NK-92 (cell line): ENCODE measurements around the gene KITLG.
"Not testable (repeated sequence)": the region's sequence is repeated elsewhere in the genome, so short reads cannot be mapped to it uniquely, and the experiment has no call there.

Experiments
- DNase-seq: peaks from one replicate; lab custom pipeline; 2025; ENCODE audit not compliant: unreplicated experiment; lab: John Stamatoyannopoulos, UW

Gene KITLG

DNA sequence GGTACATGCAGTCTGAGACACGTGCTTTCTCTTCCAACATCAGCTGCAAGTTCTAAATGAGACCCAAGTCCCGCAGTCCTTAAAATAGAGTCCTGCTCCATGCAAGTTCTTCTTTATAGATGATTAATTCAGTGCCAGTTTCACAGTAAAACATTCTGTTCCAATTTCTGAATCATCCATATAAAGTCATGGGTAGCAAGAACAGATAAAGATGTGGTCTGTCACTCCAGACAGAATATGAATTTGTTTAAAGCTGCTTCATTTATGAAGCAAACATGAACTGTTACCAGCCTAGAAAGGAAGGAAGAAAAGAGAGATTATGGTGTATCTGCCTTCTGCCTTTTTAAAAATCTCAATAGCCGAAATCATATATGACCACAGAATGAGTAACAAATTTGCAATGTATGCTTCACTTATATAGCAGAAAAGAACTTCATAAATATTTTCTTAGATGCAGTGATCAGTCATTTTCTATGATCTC, 83.3 kb downstream of the KITLG start:
- no peak for DNase-seq

DNA sequence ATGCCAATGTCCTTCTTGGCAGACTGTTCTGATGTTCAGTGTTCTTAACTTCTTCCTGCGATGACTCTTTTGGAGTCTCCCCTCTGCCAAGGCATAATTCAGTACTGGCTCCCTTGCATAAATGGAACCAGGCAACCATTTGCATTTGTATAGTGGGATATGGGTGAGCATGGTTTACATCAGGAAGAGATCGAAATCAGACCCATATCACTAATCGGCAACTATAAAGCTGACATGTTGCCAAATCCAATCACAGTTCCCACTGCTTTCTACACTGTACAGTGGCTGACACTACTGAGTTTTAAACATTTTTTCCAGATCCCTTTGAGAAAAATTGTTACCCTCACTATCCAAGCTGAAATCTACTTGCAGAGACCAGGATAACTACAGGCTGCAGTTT, 83.8 kb downstream of the KITLG start:
- no peak for DNase-seq

DNA sequence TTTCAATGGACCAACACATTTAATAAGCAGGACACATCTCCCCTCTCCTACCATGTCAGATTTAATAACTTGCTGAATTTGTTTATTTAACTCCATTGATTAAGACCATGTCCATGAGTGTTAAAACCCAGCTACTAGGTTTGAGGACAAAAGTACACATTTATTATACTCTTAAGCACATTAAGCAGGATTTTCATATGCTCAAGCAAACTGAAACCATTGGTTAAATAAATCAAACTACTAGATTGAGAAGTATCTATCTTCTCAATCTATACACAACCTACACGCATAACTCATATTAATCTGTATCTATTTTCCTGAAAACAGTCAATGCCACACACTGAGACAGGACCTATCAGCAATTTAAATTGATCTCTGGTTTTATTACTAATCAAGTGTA, 85.2 kb downstream of the KITLG start:
- DNase-seq: no peak

DNA sequence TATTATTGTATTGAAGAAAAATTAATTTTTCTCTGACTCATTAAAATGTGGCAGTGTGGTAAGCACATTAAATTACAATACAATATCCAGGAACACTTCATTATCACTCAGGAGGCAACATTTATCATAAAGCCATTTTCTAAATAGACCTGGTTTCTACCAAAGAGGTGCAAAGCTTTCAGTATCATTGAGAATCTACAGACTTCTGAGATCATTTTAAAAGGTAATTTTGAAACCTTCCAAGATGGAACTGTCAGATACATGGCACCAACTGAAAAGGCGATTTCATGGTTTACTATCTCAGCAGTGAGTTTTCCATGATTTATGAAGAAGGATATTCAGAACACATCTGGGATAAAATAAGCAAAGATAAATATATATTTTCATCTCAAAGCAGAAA, 85.8 kb downstream of the KITLG start:
- no peak for DNase-seq

DNA sequence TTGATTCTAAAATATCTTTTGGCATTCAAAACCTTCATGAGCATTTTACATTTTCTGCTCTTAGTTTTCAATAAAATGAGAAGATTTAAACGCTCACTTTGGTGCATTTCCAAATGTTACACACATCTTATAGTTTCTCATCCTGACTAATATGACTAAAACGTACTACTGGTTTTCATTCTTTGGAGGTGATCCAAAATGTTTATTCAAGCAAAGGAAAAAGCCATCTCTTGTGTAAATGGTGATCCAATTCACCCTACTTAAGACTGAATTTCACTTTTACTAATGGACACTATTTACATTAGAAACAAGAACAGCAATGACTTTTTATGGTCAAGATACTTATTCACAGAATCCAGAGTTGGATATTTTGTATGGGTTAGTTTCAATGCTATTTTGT, 86.6 kb downstream of the KITLG start:
- DNase-seq: no peak

DNA sequence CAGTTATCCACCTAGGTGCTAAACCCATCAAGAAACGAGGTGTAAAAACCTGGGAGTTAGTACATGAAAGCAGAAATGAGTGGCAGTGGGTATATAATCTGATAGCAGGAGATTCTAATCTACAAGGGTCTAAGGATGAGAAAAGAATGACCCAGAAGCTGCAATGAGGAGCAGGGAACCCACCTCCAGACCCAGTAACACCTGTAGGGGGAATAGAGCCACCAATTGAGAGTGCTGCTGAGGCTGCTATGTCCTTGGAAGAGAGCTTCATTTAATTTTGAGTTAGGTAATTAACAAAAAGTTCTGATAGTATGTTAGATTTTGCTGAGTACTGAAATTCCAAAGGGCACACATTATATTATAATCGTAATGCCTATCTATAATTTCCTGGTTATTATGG, 89.8 kb downstream of the KITLG start:
- no peak for DNase-seq

DNA sequence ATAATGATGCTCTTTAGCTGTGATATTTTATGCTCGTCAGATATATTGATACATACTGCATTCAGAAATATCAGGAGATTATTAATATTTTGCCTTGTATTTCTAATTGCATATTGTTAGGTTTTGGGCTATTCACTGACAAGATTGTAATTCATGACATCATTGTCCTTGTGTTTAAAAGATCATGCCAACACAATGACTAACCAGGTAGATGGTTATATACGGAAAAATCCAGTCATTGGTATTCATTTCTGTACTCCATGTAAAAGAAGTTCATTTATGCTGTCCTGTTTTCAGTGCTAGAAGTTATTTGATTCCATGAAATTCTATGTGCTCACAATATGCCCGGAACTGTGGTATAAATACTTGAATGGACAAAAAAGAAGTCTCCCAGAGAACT, 107.5 kb downstream of the KITLG start:
- DNase-seq: no peak

DNA sequence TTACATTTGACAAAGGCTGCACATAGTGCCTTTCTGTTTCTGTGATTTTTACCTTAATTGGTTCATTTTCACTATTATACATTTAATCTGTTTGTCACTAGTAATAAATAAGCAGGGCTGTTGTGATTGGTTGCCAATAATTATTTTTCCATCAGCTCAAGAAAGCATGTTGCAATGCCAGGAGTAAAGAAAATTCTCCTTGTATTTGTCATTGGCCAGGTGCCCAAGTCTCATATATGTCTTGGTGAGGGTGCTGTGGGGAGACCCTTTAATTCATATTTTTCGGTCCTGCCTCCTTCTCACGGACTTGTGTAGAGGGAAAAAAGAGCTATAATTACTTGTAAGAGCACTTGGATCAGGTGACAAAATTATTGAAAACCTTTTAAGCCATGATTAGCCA, 108.0 kb downstream of the KITLG start:
- DNase-seq: no peak

DNA sequence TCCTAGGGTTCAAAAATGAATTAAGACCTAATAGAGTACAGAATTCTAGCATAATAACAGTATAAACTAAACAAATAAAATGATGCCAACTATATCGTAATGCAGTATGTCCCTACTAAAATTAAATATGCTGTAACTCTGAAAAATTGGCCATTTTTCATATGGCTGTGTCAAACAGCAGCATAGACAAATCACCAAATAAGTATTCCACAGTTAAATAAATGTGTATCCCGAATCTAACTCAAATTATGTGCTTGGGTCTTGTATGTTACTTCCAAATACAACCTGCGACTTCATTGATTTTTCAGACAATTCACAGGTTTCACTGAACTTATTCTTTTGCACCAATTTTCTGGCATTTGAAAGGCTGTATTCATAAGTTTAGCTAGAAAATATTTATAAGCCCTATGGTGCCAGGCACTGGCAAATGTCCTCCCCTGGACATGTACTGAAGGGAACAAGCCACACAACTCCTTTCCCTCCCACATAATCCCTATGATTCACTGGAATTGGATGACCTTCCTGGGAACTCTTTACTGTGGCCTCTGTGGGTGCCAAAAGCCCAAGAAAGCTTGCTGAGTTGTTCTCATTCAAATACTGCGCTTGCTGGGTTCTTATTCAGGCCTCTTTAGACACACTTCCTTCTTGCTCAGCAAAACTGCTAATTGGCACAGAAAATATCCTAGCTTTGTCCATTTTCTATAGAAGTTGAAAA, 108.8 kb downstream of the KITLG start:
- no peak for DNase-seq

DNA sequence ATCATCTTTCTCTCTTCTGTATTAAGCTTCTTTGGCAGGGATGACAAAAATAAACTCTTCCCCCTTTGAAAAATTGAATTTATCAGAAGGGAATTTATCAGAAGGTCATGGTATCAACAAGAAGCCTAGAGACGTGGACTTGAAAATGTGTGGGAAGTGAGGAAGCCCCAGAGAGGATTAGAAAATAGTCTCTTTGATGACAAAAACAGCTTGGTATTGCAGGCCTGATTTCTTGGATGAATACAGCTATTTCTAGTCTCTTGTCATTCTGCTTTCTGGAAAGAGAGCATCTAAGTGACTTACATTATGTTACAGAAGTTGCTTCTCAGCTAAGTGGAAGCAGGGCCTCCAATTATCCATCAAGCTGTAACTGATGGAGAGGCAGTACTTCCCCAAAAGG, 111.1 kb downstream of the KITLG start:
- DNase-seq: no peak

DNA sequence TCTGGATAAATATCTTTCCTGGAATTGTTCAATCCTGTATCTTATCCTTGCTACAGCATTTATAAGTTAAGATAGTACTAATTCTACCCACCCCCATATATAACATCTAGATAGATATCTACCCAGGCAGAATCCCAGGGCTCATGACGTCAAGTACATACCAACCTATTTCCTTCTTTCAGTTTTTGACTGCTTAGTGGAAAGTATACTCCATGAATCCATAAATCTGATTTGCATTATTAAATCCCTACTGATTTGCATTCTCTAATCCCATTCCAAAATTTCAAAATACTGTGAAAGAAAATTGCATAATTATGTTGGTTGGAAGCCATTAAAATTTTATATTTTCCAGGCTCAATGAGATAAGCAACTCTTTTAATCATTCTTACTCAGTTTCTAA, 111.7 kb downstream of the KITLG start:
- no peak for DNase-seq

DNA sequence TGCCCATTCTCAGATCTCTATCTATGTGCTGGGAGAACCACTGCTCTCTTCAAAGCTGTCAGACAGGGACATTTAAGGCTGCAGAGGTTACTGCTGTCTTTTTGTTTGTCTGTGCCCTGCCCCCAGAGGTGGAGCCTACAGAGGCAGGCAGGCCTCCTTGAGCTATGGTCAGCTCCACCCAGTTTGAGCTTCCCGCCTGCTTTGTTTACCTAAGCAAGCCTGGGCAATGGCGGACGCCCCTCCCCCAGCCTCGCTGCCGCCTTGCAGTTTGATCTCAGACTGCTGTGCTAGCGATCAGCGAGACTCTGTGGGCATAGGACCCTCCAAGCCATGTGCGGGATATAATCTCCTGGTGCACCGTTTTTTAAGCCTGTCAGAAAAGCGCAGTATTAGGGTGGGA, 113.6 kb downstream of the KITLG start:
- DNase-seq: not testable (repeated sequence)

DNA sequence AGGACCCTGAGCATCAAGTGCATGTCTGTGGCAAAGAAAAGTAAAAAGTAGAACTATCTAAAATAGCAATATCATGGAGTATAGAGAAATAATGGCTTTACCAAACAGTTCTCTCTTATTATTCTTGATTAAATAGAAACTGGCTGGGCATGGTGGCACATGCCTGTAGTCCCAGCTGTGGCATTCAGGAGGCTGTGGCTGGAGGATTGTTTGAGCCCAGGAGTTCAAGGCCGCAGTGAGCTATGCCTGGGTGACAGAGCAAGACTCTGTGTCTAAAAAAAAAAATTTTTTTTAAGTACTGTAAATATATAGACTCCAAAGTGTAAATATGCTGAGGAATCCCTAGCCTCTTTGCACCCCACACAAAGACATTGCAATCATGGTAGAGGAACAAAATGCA, 121.9 kb downstream of the KITLG start:
- DNase-seq: no peak

DNA sequence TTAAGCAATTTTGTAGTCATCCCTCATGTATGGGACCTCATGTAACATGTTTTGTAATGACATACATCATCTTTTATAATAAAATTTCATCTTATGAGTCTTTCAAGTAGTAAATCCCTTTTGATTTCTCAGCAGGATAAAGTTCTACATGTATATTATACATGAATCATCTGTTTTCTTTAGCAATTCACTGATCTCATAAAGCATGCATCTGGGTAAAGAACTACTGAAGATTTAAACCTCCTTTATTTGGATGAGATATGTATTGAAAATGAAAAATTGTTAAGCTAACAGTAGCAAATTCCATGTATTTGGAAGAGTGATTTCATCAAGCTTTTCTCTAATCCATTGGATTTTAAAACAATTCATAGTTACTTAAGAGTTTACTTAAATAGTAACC, 126.9 kb downstream of the KITLG start:
- no peak for DNase-seq

DNA sequence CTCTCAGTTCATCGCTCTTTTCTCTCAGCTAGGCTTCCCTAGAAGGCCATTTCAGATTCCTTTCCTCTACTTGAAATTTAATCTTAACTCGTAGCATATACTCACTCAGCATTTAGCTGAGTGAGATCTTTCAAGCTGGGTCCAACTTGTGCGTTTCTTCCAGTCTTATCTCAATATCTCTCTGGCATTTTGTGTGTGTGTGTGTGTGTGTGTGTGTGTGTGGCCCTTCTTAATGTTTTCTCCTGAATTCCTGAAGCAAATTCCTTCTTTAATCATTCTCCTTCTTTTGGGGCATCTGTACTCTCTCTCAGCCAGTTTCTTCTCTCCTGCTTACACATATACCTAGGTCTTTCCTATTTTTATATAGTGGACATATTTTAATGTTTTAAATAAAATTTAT, 129.1 kb downstream of the KITLG start:
- no peak for DNase-seq

DNA sequence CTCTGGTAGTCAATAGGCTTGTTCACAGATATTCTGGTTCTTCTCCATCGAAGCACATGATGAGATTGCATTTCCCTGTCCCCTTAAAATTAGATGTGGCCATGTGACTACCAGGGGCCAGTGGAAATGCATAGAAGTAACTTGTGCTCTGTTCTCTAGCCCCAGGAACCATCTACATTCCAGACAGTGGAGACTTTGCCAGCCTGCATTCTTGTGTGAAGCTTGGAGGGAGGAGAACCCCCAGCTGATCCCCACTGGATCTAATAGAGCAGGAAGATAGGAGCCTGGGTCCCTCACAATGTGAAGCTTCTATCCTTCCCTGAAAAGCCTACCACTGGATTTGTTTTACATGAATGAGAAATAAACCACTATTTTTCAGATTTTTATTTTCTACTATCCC, 130.1 kb downstream of the KITLG start:
- no peak for DNase-seq

DNA sequence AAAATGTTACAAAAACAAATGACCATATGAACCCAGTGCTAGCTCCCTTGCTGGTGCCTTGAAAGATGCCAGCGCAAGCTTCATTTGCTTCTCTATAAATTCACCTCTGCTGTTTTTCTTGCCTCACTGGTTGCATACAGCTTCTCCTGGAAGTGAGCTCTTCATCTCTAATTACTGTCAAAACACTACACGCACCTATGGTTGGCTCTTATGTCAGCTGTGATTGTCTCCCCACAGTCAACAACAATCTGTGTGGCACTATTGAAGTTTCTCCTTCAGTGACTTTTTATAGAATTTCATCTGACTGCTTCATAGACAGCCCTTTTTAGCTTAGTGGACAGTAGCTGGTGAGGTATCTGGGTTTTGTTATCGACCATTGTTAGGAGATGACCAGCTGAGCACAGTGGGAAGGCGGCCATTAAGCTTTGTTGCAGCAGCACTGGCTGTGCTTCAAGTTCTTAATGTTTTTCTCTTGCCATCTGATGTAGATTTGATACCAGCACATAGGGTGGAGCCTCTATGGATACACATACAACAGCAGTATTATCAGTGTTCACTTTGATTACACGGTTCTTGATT, 131.8 kb downstream of the KITLG start:
- DNase-seq: no peak

DNA sequence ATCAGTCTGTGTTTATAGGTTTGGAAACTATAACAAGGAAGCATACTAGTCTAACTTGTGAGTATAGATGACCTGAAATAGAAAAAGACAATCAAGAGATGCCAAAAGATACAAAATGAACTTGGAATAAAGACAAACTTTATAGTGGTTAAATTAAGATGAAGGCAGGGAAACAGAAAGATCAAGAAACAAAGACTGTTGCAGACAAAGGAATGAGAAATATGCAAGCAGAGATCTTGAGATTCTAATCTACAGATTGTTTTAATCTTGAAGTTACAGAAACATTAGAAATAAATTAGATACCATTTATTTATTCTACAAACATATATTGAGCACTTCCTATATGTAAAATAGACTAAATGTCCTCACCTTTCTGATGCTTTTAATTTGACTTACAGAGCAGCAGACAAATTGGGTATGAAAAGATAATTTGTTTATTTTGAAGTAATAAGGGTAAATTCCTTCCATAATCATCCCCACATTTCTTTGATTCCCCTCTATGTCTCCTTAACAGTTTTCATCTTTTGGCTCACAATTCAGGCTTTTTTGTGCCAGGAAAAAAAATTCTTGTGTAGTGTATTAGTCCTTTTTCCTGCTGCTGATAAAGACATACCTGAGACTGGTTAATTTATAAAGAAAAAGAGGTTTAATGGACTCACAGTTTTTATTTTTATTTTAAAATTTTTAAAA, 134.4 kb downstream of the KITLG start:
- DNase-seq: no peak

DNA sequence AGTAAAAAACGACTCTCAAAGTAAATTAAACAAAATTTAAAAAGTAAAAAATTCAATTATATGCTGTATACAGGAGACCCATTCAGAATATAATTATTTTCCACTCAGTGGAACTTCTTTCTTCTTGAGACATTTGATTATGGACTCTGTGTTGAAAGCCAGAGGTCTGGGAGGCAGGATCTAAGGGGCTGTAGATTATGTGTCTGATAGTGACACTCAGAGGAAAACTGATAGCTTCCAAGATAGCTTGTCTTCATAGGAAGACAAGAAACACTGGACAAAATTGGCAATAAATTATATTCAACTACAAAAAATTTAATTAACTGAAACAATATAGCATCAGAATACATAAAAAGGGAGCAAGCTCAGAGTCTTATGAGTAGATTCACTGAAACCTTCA, 135.8 kb downstream of the KITLG start:
- DNase-seq: no peak
